Activated naive CD4-positive, alpha-beta T cell treated with anti-CD3 and anti-CD28 coated beads, Interleukin-2, amount 50 U/mL, for 16 hours (primary cell): Measurements from ENCODE around the gene SBK1.

Experiments used
- DNase-seq: peaks from one replicate; pipeline ENCODE4 v3.0.0-alpha.2; 2020

Gene SBK1

GRCh38 chr16:28283173-28283572 is 9.2 kb upstream of the SBK1 start:
- no peak for DNase-seq

GRCh38 chr16:28283798-28284577 is 8.3 kb upstream of the SBK1 start:
- no peak for DNase-seq

GRCh38 chr16:28285649-28286048 is 6.7 kb upstream of the SBK1 start:
- no peak for DNase-seq

GRCh38 chr16:28288114-28288513 is 4.2 kb upstream of the SBK1 start:
- no peak for DNase-seq

GRCh38 chr16:28289048-28289447 is 3.3 kb upstream of the SBK1 start:
- no peak for DNase-seq

GRCh38 chr16:28289939-28290858 is 2.1 kb upstream of the SBK1 start:
- no peak for DNase-seq

GRCh38 chr16:28290859-28291254 is 1.5 kb upstream of the SBK1 start:
- no peak for DNase-seq

GRCh38 chr16:28292731-28293600 is 641 bp downstream of the SBK1 start:
- DNase-seq, result peak; percentile 30

- no peak for DNase-seq
Measured at GRCh38 chr16:28293601-28293960, 1.3 kb downstream of the SBK1 start.

GRCh38 chr16:28294201-28294600 is 1.9 kb downstream of the SBK1 start:
- DNase-seq, result no peak

- DNase-seq, result no peak
Measured at GRCh38 chr16:28295276-28295675, 3.0 kb downstream of the SBK1 start.

- DNase-seq, result no peak
Measured at GRCh38 chr16:28297308-28297707, 5.0 kb downstream of the SBK1 start.

- no peak for DNase-seq
Measured at GRCh38 chr16:28297784-28298510, 5.6 kb downstream of the SBK1 start.

- no peak for DNase-seq
Measured at GRCh38 chr16:28298511-28298878, 6.2 kb downstream of the SBK1 start.

- DNase-seq, result no peak
Measured at GRCh38 chr16:28300327-28300726, 8.0 kb downstream of the SBK1 start.

- no peak for DNase-seq
Measured at GRCh38 chr16:28301154-28301553, 8.8 kb downstream of the SBK1 start.

GRCh38 chr16:28301620-28302019 is 9.3 kb downstream of the SBK1 start:
- DNase-seq, result no peak

GRCh38 chr16:28303132-28303531 is 10.8 kb downstream of the SBK1 start:
- DNase-seq, result no peak

GRCh38 chr16:28304214-28304613 is 11.9 kb downstream of the SBK1 start:
- DNase-seq, result no peak

- no peak for DNase-seq
Measured at GRCh38 chr16:28307936-28308335, 15.6 kb downstream of the SBK1 start.

- DNase-seq, result no peak
Measured at GRCh38 chr16:28308794-28309584, 16.7 kb downstream of the SBK1 start.
